ENCODE data around the gene AZU1. TPM values are rescaled to one million over a fixed set of nuclear protein-coding genes. Genes with fewer than 3 reads are reported as not detected.
"Not testable (repeated sequence)": the region's sequence is repeated elsewhere in the genome, so short reads cannot be mapped to it uniquely, and the experiment has no call there.

Gene AZU1
- total RNA-seq, 2 experiments from 2014 or later, result not detected

GRCh38 chr19:823565-824121, 4.0 kb upstream of the AZU1 start:
- CTCF ChIA-PET, result interaction anchor here (0.6 kb wide), 1 partner anchor 30 kb away, joined by 3 read pairs; no protein-coding TSS in a partner anchor
- intact Hi-C loops (cut with DNase I, micrococcal nuclease), result no loop called here

GRCh38 chr19:824885-825284, 2.8 kb upstream of the AZU1 start:
- CTCF ChIA-PET, result no interaction called here
- POLR2A ChIA-PET, result interaction anchor here (0.6 kb wide), 1 partner anchor 23 kb away, joined by 3 read pairs; no protein-coding TSS in a partner anchor
- intact Hi-C loops (cut with DNase I, micrococcal nuclease), result no loop called here
- no peak for DNase-seq
- Mint-ChIP-seq H3K9me3 (ENCODE audit: low read depth) (no peaks in the 10 kb centered on the region), H3K4me3 (no peak overlapping the region), H3K27me3 (peaks cover 13% of the 10 kb centered on the region), H3K36me3 (ENCODE audit: low read depth) (no peaks in the 10 kb centered on the region), H3K27ac (no peak overlapping the region), H3K4me1 (no peaks in the 10 kb centered on the region)
- no peak for ATAC-seq

More at GRCh38 chr19:823565-824121, 4.0 kb upstream of the AZU1 start:
- no peak overlapping the region for H3K4me3 Mint-ChIP-seq
- peaks cover 13% of the 10 kb centered on the region for H3K27me3 Mint-ChIP-seq
- no peak overlapping the region for H3K27ac Mint-ChIP-seq
- POLR2A ChIA-PET, result no interaction called here
- H3K9me3 Mint-ChIP-seq (ENCODE audit: low read depth), result no peaks in the 10 kb centered on the region
- ATAC-seq (no peak), DNase-seq (no peak)
- H3K4me1 Mint-ChIP-seq, result no peaks in the 10 kb centered on the region
- H3K36me3 Mint-ChIP-seq (ENCODE audit: low read depth), result no peaks in the 10 kb centered on the region

- no peaks in the 10 kb centered on the region for H3K36me3 Mint-ChIP-seq (ENCODE audit: low read depth)
- ATAC-seq (no peak), DNase-seq (no peak)
- H3K27ac Mint-ChIP-seq, result no peak overlapping the region
- no peak overlapping the region for H3K4me3 Mint-ChIP-seq
- peaks cover 13% of the 10 kb centered on the region for H3K27me3 Mint-ChIP-seq
- ChIA-PET POLR2A (interaction anchor here (0.6 kb wide), 1 partner anchor 24 kb away, joined by 3 read pairs; no protein-coding TSS in a partner anchor), CTCF (interaction anchor here (0.7 kb wide), 1 partner anchor 63 kb away, joined by 3 read pairs; no protein-coding TSS in a partner anchor)
- intact Hi-C loops (cut with DNase I, micrococcal nuclease), result no loop called here
- H3K4me1 Mint-ChIP-seq, result no peaks in the 10 kb centered on the region
- H3K9me3 Mint-ChIP-seq (ENCODE audit: low read depth), result no peaks in the 10 kb centered on the region
These were observed 1.6 kb upstream of the AZU1 start for GRCh38 chr19:825897-826644.

- intact Hi-C loops (cut with DNase I, micrococcal nuclease), result no loop called here
- H3K27ac Mint-ChIP-seq, result no peak overlapping the region
- POLR2A ChIA-PET, result no interaction called here
- H3K4me3 Mint-ChIP-seq, result no peak overlapping the region
- peaks cover 13% of the 10 kb centered on the region for H3K27me3 Mint-ChIP-seq
- no peaks in the 10 kb centered on the region for H3K9me3 Mint-ChIP-seq (ENCODE audit: low read depth)
- CTCF ChIA-PET, result interaction anchor here (0.6 kb wide), 2 partner anchors 95 to 138 kb away, joined by 3 to 4 read pairs; no protein-coding TSS in a partner anchor
- ATAC-seq (no peak), DNase-seq (no peak)
- H3K36me3 Mint-ChIP-seq (ENCODE audit: low read depth), result no peaks in the 10 kb centered on the region
- no peaks in the 10 kb centered on the region for H3K4me1 Mint-ChIP-seq
These were observed 325 bp upstream of the AZU1 start for GRCh38 chr19:827314-827709.

- H3K27me3 Mint-ChIP-seq, result peaks cover 2% of the 10 kb centered on the region
- H3K36me3 Mint-ChIP-seq (ENCODE audit: low read depth), result no peaks in the 10 kb centered on the region
- DNase-seq (no peak), ATAC-seq (no peak)
- POLR2A ChIA-PET, result no interaction called here
- no peak overlapping the region for H3K27ac Mint-ChIP-seq
- H3K9me3 Mint-ChIP-seq (ENCODE audit: low read depth), result no peaks in the 10 kb centered on the region
- CTCF ChIA-PET, result no interaction called here
- intact Hi-C loops (cut with DNase I, micrococcal nuclease), result no loop called here
- H3K4me1 Mint-ChIP-seq, result no peaks in the 10 kb centered on the region
- no peak overlapping the region for H3K4me3 Mint-ChIP-seq
These were observed 1.6 kb downstream of the AZU1 start for GRCh38 chr19:829129-829758.

- no peaks in the 10 kb centered on the region for H3K36me3 Mint-ChIP-seq (ENCODE audit: low read depth)
- ATAC-seq (no peak), DNase-seq (no peak)
- peaks cover 6% of the 10 kb centered on the region for H3K27me3 Mint-ChIP-seq
- no peak overlapping the region for H3K4me3 Mint-ChIP-seq
- no peak overlapping the region for H3K27ac Mint-ChIP-seq
- no peaks in the 10 kb centered on the region for H3K9me3 Mint-ChIP-seq (ENCODE audit: low read depth)
- H3K4me1 Mint-ChIP-seq, result no peaks in the 10 kb centered on the region
- POLR2A ChIA-PET, result no interaction called here
- CTCF ChIA-PET, result interaction anchor here (1.0 kb wide), 1 partner anchor 49 kb away, joined by 3 read pairs; no protein-coding TSS in a partner anchor
- intact Hi-C loops (cut with DNase I, micrococcal nuclease), result no loop called here
These were observed 4.1 kb downstream of the AZU1 start for GRCh38 chr19:831407-832369.

- intact Hi-C loops (cut with DNase I, micrococcal nuclease), result no loop called here
- DNase-seq (no peak), ATAC-seq (no peak)
- H3K27ac Mint-ChIP-seq, result no peak overlapping the region
- H3K4me3 Mint-ChIP-seq, result no peak overlapping the region
- POLR2A ChIA-PET, result no interaction called here
- H3K27me3 Mint-ChIP-seq, result peaks cover 9% of the 10 kb centered on the region
- no peaks in the 10 kb centered on the region for H3K4me1 Mint-ChIP-seq
- no peaks in the 10 kb centered on the region for H3K9me3 Mint-ChIP-seq (ENCODE audit: low read depth)
- no peaks in the 10 kb centered on the region for H3K36me3 Mint-ChIP-seq (ENCODE audit: low read depth)
- CTCF ChIA-PET, result no interaction called here
These were observed 6.6 kb downstream of the AZU1 start for GRCh38 chr19:834216-834615.

GRCh38 chr19:835210-835810, 7.7 kb downstream of the AZU1 start:
- Mint-ChIP-seq H3K36me3 (ENCODE audit: low read depth) (no peaks in the 10 kb centered on the region), H3K27me3 (peaks cover 9% of the 10 kb centered on the region), H3K4me1 (no peaks in the 10 kb centered on the region), H3K9me3 (ENCODE audit: low read depth) (no peaks in the 10 kb centered on the region), H3K4me3 (no peak overlapping the region), H3K27ac (no peak overlapping the region)
- ChIA-PET CTCF (no interaction called here), POLR2A (no interaction called here)
- no peak for ATAC-seq
- intact Hi-C loops (cut with DNase I, micrococcal nuclease), result no loop called here
- no peak for DNase-seq

- H3K4me1 Mint-ChIP-seq, result peaks cover 3% of the 10 kb centered on the region
- peaks cover 22% of the 10 kb centered on the region for H3K27me3 Mint-ChIP-seq
- ChIA-PET CTCF (no interaction called here), POLR2A (interaction anchor here (0.6 kb wide), 1 partner anchor 58 kb away, joined by 5 read pairs; no protein-coding TSS in a partner anchor)
- no peak for DNase-seq
- H3K9me3 Mint-ChIP-seq (ENCODE audit: low read depth), result no peaks in the 10 kb centered on the region
- H3K36me3 Mint-ChIP-seq (ENCODE audit: low read depth), result no peaks in the 10 kb centered on the region
- intact Hi-C loops (cut with DNase I, micrococcal nuclease), result loop anchor here in 1 of 2 experiments (5.0 kb wide), 1 partner anchor 68 kb away; no protein-coding TSS in a partner anchor
- H3K4me3 Mint-ChIP-seq, result no peak within 1 kb of the TSS
- H3K27ac Mint-ChIP-seq, result no peak within 1 kb of the TSS
- no peak for ATAC-seq
These were observed 13.0 kb downstream of the AZU1 start, which contains the start of gene PRTN3 for GRCh38 chr19:840519-841206. TSS of gene PRTN3 (plus strand) at chr19:840999. CDS start at chr19:841009, 10 bp downstream.

GRCh38 chr19:842802-843179, 15.2 kb downstream of the AZU1 start:
- POLR2A ChIA-PET; DNase-seq; ATAC-seq; H3K4me3 Mint-ChIP-seq; H3K9me3 Mint-ChIP-seq (ENCODE audit: low read depth); CTCF ChIA-PET; H3K27ac Mint-ChIP-seq; H3K36me3 Mint-ChIP-seq (ENCODE audit: low read depth); H3K4me1 Mint-ChIP-seq: not testable (repeated sequence)
- H3K27me3 Mint-ChIP-seq, result peaks cover 22% of the 10 kb centered on the region
- intact Hi-C loops (cut with DNase I, micrococcal nuclease), result loop anchor here in 1 of 2 experiments (5.0 kb wide), 1 partner anchor 70 kb away; no protein-coding TSS in a partner anchor

All from activated CD4-positive, alpha-beta T cell treated with anti-CD3 and anti-CD28 coated beads for 36 hours (primary cell).